Amniotic epithelial cell (primary cell): Measurements from ENCODE around the gene CDKAL1.
A peak's percentile ranks its signal among the peaks of the same experiment; 100 is the strongest.

Experiments
- DNase-seq: peaks from one replicate; pipeline ENCODE4 v3.0.0-alpha.2; 2010; ENCODE audit warnings: low read depth

Gene CDKAL1

GRCh38 chr6:21141616-21142303 lies 607.5 kb downstream of the CDKAL1 start:
- DNase-seq: no peak

DNA sequence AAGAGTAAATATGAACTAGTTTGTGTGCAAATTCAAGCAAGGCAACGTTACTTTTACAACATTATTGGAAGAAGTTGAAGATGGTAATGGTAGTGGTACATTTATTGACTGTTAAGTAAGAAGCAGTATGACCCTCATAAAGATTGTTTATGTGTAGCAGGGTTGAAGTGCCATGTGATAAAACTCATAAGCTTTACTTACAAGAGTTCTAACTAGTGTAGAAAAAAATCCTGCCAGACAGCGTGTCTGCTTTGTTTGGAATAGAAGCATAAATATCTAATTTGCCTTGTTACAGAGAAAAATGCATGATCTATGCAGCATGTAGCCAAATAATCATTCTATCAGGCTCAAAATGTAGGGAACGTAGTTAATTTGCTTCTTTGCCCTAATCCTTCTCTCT lies 608.5 kb downstream of the CDKAL1 start:
- no peak for DNase-seq

DNA sequence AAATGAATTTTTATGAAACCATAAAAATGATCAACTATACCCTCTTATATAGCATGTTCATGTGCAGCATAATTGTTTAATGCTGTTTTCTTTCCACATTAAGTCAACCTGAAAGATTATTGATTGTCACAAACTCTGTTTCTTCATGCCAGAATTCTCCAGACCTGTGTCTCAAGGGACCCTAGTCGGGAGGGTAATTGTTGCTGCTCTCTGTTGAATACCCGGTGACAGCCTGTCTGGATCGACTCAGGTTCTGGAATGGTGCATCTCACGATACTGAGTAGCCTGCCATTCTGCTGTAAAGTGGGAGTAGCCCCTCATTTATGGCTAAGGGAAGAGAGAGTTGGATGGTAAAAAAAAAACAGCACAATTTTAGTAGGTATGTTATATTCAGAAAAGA lies 609.4 kb downstream of the CDKAL1 start:
- DNase-seq: no peak

DNA sequence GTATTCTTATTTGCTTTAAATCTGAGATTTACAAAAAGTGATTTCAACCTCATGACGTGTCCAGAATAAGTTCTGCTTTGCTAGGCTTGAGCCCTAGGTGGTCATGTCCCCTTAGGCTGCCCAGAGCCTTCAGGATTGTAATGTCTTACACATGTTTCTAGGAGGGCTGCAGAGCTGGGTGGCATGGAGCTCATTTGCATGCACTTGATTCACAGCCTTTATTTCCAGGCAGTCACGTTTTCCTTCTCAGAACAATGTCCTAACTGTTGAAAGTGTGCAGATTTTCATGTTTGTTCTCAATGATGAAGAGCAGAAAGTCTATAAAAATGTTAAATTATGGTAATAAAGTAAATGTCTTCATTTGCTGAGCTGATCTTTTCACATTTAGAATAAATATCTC lies 610.7 kb downstream of the CDKAL1 start:
- no peak for DNase-seq

- no peak for DNase-seq
Measured at GRCh38 chr6:21147995-21148394, 613.7 kb downstream of the CDKAL1 start.

DNA sequence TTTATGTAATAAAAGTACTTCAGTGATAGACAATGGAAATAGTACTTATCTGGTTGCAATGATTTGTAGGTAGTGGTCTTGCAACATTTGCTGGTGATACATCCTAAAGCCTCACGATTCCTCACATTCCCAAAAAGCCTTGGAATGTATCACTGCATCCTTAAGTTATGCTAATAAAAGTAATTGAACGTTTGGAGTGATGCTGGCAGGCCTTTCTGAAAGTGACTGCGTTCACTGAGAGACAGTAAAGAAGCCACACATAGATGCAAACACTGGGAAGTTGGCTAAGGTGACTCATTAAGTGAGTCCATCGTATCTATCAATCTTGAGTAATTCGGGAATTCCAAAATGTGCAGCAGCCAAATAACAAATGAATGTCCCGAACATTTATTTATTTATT lies 615.2 kb downstream of the CDKAL1 start:
- peak; percentile 86 for DNase-seq

DNA sequence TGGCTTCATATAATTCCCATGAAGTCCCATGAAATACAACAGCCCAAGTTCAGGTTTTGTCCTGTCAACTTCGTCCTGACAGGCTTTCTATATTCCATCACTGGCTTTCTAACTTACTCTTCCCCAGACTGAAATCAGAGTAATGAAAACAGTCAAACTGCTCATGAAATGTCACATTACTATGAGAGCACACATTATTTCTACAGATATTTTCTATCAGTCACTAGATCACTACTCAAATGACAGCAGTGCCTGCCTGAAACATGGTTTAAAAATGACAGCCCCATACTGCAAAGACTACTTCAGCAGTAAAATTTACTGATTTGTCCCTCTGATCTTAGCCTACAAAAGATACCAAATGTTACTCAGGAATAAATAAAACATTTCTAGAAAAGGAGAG lies 616.4 kb downstream of the CDKAL1 start:
- no peak for DNase-seq

- DNase-seq: no peak
Measured at GRCh38 chr6:21151119-21151518, 616.9 kb downstream of the CDKAL1 start.

DNA sequence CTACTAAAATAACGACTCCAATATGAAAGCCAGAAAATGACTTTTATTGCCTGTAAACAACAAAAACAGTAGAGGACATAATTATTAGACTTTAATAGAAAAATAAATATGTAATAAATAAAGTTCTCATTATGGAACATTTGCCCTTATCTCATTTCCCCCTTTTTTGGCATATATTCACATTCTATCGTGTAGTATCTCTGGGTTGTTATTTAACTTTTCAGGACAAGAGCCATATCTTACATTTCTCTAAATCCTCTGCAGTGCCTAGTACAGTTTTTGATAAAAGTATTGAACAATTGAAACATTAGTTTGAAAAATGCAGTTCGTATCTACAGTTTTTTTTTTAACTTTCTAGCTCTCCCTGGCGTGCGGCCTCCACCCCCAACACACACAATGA lies 617.3 kb downstream of the CDKAL1 start:
- no peak for DNase-seq

DNA sequence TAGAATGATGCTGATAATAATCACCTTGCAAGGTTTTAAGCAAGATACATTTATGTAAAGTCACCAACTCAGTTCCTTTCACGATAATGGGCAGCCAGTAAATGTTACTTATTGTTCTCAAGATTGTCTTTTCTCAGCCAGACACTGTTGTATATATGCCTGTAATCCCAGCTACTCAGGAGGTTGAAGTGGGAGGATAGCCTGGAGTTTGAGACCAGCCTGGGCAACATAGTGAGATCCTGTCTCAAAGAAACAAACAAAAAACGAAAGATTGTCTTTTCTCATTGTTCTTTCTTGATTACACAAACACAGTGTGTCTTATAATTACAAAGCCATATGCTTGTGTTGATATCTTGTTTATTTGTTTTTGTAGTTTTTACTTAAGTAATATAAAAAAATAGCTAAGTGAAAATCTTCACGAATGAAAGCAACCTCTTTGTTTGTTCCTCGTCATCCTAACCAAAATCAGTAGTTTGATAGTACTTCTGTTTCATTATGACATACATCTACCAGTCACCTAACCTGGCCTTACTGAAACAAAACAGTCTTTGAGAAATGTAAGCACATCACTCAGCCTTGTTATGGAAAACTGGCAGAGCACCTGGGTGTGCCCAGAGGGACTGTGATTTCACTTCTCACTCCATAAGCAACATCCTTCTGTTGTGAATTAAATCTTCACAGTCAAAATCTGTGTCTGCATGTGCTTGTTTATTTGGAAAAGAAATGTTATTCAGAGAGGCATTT lies 623.1 kb downstream of the CDKAL1 start:
- DNase-seq: no peak

DNA sequence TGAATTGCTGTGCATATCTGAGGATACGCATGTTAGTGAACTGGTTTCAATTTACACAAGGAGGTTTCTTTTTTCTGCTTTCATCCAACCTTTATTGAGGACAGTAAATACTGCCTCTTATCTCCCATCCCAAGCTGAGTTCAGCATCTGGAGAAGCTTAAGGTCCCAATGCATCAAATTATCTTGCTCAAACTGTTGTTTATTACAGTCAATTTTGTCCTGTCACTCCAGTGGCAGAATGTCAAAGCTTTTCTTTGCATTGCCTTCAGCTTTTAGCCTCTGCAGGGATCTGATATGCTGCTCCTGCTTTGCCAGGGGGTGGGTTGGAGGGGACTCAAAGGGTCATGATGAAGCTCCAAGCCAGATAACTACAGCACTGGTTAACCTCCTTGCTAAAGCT lies 623.9 kb downstream of the CDKAL1 start:
- peak; percentile 2 for DNase-seq

DNA sequence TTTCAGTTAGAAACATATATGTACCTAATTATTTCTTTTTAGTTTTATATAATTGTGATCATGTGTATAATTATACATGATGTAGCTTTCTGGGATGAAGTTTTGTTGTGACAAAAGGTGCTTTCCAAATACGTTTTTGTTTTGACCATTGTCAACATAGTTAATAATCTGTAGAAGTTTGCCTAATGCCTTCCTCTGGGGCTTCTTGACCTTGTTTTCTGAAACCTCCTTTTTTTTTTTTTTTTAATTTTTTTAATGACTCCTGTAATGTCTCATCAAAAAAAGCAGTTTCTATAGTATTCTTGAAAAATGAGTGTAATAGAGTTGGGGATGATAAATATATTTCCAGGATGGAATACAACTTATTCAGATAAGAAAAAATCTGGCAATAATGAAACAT lies 624.6 kb downstream of the CDKAL1 start:
- DNase-seq: no peak

GRCh38 chr6:21159465-21159864 lies 625.2 kb downstream of the CDKAL1 start:
- no peak for DNase-seq

DNA sequence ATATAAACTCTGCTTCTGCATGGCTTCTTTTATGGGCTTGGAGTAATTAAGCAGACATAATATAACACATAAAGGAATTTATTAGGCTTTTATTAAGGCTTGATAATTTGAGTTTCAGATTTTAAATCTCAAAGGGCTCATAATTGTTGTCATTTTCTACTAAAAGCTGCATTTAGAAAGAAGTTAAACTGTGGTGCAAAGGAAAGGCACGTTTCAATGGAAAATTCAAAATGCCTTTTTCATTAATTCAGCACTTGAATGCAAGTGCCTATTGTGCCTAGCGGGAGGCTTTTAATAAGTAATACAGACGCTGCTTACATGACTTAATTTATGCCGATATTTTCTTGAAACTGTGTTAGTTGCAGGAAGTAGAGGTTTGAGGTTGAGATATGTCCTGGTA lies 627.5 kb downstream of the CDKAL1 start:
- no peak for DNase-seq

GRCh38 chr6:21163110-21163837 lies 629.0 kb downstream of the CDKAL1 start:
- DNase-seq: peak; percentile 95

GRCh38 chr6:21163838-21164180 lies 629.6 kb downstream of the CDKAL1 start:
- no peak for DNase-seq

DNA sequence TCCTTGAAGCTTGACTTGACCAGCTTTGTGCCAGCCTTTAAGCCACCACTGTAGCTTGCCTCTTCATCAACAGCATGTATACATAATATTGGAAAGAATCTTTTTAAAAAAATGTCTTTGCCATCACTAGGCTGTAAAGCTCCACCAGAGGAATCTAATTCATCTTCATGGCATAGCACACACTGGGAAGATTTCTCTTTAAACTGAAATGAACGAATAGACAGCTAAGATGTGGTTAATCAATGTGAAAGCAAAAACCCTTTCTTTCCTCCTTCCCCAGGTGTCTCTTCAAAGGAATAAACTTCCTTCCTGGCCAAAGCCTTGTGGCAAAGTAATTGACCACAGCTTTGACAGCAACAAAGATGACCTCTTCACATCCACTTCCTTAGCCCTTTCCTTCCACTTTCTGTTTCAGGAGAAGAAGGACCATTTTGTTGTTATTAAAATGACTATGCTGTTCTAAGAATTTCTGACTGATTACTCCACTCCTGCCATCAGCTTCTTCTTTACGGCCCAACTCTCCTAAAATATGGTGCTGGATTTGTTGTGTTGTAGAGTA lies 630.6 kb downstream of the CDKAL1 start:
- peak; percentile 24 for DNase-seq

DNA sequence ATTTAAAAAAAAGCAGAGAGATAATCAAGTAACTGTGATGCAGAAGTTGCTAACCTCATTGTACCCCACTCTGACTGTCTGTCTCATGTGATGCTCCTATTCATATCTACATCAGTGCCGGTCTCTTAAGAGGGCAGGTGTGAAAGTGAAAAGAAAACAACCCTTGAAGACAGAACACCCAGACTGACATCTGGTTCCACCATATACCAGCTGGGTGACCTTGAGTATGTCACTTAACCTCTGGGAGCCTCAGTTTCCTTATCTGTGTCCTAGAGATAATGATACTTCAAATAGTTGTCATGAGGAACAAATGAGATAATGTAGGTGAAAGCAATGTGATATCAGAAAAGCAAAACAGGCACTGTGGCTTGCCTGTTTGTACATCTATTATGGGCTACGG lies 632.5 kb downstream of the CDKAL1 start:
- DNase-seq: no peak

DNA sequence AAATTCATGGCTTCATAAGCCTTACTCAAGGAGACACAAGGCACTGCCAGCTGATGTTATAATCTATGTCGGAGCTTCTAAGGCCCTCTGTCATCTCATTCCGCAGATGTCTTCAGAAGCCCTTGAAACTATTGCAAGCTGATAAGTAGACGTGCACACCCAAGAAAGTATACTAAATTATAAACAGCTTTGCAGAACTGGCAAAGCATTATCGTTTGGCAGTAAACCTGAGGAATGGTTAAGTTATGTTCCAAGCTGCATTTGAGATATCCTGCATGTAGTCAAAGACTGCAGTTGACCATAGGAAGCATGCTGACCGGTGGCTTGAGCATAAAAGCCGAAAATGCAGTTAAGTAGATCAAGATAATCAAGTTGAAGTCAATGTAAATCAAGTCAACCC lies 633.5 kb downstream of the CDKAL1 start:
- no peak for DNase-seq

DNA sequence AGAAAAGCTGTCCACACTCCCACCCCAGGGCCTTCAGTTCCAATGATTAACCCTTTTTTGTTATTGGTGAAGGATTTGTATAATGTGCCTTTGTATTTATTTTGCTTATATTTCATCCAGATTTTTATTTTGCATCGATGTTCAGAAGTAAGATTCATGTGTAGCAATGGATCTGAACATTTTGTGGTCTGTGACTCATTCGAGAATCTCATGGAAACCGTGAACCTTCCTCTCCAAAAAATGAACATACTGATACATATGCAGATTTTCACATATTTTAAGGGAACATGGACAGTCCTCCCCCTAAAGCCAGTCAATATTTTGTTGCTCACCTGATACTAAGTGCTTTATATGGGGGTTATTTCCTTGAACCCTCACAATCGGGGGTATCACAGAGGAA lies 637.5 kb downstream of the CDKAL1 start:
- DNase-seq: peak; percentile 60

DNA sequence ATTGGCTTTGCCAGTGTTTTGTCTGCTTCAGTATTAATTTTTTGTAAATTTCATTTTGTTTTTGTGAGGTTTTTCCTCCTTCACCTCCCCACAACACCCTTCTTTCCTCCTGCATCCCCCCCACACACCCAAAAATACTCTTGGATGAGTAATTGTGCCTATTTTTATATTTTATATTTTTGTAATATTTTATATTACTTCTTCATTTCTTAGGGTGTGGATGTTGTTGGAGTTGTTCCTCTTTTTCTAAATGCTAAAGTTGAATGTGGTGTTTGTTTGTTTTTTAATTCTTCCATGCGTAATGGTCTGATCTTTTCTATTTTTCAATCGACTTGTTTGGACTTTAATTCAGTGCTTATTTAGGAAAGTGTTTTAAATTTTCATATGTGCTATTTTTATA lies 638.8 kb downstream of the CDKAL1 start:
- no peak for DNase-seq

DNA sequence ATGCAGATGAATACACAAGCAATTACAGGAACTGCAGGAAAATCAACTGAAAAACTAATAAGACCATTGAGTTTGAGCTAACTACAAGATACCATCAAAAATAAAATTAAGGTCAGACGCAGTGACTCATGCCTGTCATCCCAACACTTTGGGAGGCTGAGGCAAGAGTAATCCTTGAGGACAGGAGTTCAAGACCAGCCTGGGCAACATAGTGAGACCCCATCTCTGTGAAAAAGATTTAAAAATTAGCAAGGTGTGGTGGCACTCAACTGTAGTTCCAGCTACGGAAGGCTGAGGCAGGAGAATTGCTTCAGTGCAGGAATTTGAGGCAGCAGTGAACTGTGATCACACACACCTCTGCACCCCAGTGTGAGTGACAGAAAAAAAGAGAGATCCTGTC lies 639.4 kb downstream of the CDKAL1 start:
- no peak for DNase-seq

GRCh38 chr6:21176197-21176596 lies 641.9 kb downstream of the CDKAL1 start:
- DNase-seq: peak; percentile 24
